Thyroid gland (tissue), 4 donors: ENCODE data around the gene CTNNBL1.

Source experiments
- CTCF ChIP-seq, 6 experiments: fragments of 200-600 bp in 3 of 6; fragments of 450-650 bp in 3 of 6; sonication (generic) in 3 of 6; IDR thresholded peaks; one replicate each; pipeline ENCODE4 v1.5.1; 2016 to 2019; ENCODE audit warnings: antibody characterized with exemption in 6 of 6, mild to moderate bottlenecking in 2 of 6, inconsistent platforms in 1 of 6, moderate library complexity in 1 of 6
- POLR2A ChIP-seq, 2 donors: fragments of 450-650 bp; IDR thresholded peaks; one replicate each; pipeline ENCODE4 v1.6.1; 2017; ENCODE audit warnings: antibody characterized with exemption in 2 of 2, mild to moderate bottlenecking in 2 of 2, moderate library complexity in 1 of 2

- TF ChIP-seq POLR2A (IDR thresholded peaks at IDR 0.05) (no peak), CTCF (IDR thresholded peaks at IDR 0.05) (no peak)
These were observed 35.7 kb upstream of the CTNNBL1 start for GRCh38 chr20:37657924-37658804.
